ENCODE data around the gene SMIM13.

GRCh38 chr6:11083956-11084355, 9.7 kb upstream of the SMIM13 start:
- TF ChIP-seq CTCF (optimal IDR thresholded peaks at IDR 0.05 in 1 of 3, IDR thresholded peaks at IDR 0.05 in 1 of 3, conservative IDR thresholded peaks at IDR 0.05 in 1 of 3; ENCODE audit: extremely low read depth in 1 of 3, insufficient read depth in 2 of 3, low read length in 3 of 3) (no peak), EZH2 (IDR thresholded peaks at IDR 0.05; ENCODE audit: low read length) (no peak)

Measured in keratinocyte (primary cell).